ENCODE results near the gene MRPS23.

MRPS23 gene

DNA sequence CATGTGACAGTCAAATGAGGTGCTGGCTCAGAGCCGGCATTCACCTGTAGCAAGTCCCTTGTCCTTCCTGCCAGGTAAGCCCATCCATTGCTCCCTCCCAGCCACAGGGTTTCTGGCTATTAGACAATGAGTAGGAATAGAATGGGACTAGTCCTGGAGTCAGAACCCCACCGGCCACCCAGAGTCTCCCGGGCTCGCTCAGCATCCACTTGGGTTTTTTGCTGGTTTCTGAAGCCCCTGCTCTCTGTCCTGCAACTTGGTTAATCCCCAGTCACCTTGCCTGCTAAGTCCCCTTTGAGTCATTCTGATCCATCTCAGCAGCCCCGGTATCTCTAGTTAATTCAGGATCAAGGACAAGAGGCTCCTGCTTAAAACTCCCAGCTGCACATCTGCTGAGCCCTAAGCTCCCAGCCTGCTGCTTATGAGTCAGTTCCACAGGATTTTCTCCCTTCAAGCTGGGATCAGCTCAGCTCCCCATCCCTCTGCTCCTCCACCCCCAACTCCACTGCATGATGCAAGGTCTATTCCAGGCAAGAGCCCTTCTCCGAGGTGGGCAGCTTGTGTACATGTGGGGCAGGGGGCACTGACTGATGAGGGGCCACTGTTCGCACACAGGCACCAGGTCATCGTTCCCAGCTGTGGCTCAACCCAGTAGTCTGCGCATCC lies 19.9 kb upstream of the MRPS23 start:
- TF ChIP-seq, protein P1, sequence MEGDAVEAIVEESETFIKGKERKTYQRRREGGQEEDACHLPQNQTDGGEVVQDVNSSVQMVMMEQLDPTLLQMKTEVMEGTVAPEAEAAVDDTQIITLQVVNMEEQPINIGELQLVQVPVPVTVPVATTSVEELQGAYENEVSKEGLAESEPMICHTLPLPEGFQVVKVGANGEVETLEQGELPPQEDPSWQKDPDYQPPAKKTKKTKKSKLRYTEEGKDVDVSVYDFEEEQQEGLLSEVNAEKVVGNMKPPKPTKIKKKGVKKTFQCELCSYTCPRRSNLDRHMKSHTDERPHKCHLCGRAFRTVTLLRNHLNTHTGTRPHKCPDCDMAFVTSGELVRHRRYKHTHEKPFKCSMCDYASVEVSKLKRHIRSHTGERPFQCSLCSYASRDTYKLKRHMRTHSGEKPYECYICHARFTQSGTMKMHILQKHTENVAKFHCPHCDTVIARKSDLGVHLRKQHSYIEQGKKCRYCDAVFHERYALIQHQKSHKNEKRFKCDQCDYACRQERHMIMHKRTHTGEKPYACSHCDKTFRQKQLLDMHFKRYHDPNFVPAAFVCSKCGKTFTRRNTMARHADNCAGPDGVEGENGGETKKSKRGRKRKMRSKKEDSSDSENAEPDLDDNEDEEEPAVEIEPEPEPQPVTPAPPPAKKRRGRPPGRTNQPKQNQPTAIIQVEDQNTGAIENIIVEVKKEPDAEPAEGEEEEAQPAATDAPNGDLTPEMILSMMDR (IDR thresholded peaks at IDR 0.05; ENCODE audit: insufficient read depth, low read depth, low read length, missing control alignments) = no peak

DNA sequence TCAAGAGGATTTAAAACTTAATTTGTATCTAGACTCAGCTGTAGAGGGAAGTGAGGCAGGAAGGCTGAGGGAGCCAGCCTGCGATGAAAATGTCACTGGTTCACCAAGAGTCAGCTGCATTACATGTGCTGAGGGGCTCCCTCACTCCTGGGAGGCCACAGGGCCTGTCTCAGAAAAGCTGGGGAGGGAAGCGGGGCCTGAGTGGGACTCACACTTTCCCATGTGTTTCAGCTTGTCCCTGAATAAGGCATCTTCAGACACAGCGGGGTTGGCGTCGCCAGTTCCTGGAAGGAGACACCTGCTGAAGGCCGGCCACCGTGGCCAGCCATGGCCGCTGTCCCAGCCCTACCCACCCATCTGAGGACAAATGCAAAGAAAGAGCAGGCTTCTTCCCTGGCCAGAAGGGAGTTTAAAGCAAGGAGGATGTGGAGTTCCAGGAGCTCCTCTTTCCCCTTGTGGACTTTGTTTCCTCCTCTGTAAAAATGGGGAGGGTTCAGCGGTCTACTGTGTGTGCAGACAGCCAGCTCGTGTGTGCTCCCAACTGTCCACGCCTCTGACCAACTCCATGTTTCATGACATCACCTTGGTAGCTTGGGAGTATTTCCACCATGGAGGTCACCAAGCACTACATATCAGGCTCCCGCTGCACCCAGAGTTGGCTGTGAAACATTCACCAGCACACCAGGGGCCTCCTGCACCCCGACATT lies 19.2 kb upstream of the MRPS23 start:
- DNase-seq (ENCODE audit: low read depth) = no peak
- H3K4me3 ChIP-seq (ENCODE audit: low read depth, low read length) = no peak overlapping the region
- TF ChIP-seq, protein P1 (IDR thresholded peaks at IDR 0.05; ENCODE audit: insufficient read depth, low read depth, low read length, missing control alignments) = no peak

More for the DNA sequence above, 19.9 kb upstream of the MRPS23 start:
- no peak for DNase-seq (ENCODE audit: low read depth)
- no peak overlapping the region for H3K4me3 ChIP-seq (ENCODE audit: low read depth, low read length)

DNA sequence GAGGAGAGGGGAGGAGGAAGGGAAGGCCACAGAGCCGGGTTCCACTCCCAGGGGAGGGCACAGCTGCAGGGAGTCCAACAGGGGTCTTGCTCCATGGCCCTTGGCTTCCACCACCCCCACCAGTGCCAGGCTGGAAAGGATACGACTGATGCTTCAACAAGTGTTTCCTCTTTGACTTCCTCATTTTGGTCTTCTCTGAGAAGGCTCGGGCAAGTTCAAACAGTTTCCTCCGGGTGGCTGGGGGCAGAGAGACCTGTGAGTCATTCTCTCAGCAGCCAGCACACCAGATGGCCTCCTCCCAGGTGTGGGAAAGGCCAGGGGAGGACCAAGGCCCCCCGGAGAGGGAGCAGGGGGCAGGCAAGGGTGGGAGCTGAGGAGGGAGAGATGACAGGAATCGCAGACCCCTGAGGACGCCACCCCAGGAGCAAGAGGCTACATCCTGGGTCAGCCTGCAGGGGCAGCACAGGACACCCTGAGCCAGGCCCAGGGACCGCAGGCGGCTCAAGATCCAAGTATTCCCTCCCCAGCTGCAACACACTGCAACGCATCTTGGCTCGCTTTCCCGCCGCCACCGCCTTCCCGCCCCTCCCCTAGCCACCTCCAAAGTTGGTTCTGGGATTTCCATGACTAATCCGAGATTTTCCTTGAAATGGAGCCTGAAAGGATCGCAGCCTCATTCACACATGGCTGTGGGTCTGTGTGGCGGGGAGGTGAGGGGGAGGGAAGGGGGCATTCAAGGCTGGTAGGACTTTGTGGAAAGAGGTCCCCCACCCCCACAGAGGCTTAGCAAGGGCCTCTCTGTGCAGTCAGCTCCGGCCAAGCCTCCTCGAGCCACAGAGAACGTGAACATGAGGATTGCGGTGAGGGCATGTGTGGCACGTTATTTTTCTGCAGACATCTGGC lies 18.4 kb upstream of the MRPS23 start:
- no peak overlapping the region for H3K4me3 ChIP-seq (ENCODE audit: low read depth, low read length)
- TF ChIP-seq, protein P1 (IDR thresholded peaks at IDR 0.05; ENCODE audit: insufficient read depth, low read depth, low read length, missing control alignments) = peak; percentile 33
- peak; percentile 83 for DNase-seq (ENCODE audit: low read depth)

DNA sequence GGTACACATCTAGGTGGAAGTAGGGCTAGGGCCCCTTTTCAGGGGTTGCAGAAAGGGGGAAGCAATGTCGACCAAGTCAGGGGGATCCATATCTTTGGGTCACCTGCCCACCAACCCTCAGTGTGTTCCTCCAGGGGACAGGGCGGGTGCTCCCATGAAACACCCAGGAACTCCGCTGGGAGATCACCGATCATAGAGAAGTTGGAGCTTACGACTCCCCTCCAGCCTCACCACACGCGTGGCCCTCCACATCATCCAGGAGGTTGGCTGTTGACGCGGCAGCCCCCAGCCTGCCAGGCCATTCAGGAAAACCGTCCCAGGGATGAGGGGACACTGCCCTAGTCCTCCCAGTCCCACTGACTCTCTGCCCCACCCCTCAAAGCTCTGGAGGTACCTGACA lies 17.3 kb upstream of the MRPS23 start:
- no peak overlapping the region for H3K4me3 ChIP-seq (ENCODE audit: low read depth, low read length)
- no peak for DNase-seq (ENCODE audit: low read depth)
- TF ChIP-seq, protein P1 (IDR thresholded peaks at IDR 0.05; ENCODE audit: insufficient read depth, low read depth, low read length, missing control alignments) = no peak

DNA sequence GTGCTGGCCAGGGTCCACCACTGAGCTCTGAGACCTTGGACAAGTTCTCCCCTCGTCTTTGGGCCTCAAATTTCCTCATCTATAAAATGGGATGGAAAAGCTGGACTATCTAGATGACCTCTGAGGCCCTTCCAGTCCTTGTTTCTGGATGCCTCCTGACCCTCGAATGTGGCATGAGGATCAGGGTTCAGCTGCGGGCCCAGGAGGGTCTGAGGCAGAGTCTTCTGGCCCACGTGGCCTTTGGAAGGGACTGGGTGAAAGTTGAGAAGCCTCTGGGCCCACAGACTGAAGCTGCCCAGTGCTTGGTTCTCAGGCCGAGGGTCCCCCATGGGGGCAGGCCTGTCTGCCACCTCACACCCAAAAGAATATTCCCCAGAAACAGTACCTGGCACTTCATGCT lies 16.9 kb upstream of the MRPS23 start:
- DNase-seq (ENCODE audit: low read depth) = no peak
- TF ChIP-seq, protein P1 (IDR thresholded peaks at IDR 0.05; ENCODE audit: insufficient read depth, low read depth, low read length, missing control alignments) = no peak
- no peak overlapping the region for H3K4me3 ChIP-seq (ENCODE audit: low read depth, low read length)

DNA sequence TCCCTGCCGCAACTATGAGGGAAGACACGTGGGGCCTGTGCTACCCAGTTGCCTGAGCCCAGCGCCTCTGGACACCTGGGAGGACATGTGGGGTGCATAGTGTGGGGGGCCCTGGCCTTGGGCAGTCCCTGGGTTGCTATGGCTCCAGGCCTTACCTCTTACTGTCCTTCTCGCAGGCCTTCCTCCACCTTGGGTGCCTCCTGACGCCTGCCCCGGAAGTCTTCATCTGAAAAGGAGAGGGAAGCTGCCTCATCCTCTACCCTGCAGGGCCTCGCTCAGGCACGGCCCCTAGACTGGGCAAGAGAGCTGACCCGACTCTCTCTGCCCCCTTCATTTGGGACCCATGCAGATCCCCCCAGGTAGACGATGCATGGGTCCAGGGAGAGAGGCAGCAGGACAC lies 16.5 kb upstream of the MRPS23 start:
- DNase-seq (ENCODE audit: low read depth) = no peak
- no peak overlapping the region for H3K4me3 ChIP-seq (ENCODE audit: low read depth, low read length)
- TF ChIP-seq, protein P1 (IDR thresholded peaks at IDR 0.05; ENCODE audit: insufficient read depth, low read depth, low read length, missing control alignments) = no peak

Data from GM12865 (cell line).